ENCODE data around the gene RTBDN. TPM values are rescaled to one million over a fixed set of nuclear protein-coding genes. Genes with fewer than 3 reads are reported as not detected.

RTBDN gene
- total and polyA plus RNA-seq, 3 experiments from 2014 or later = not detected

GRCh38 chr19:12793290-12794195 lies 40.8 kb downstream of the RTBDN start:
- peak overlapping the region; percentile 96 for H3K4me3 ChIP-seq (ENCODE audit: low read length)
- H3K4me1 ChIP-seq (ENCODE audit: insufficient read depth, low read length) = peaks cover 42% of the 10 kb centered on the region
- H3K27ac ChIP-seq (ENCODE audit: low read depth, low read length) = peak overlapping the region; percentile 99
- Mint-ChIP-seq H3K9me3 (peaks cover 0 to 4% (median 2%) of the 10 kb centered on the region in 5 donors), H3K36me3 (peaks cover 0 to 25% (median 4%) of the 10 kb centered on the region in 3 donors), H3K4me1 (peaks cover 36 to 44% (median 41%) of the 10 kb centered on the region in 3 donors), H3K4me3 (peak overlapping the region; percentile 90 to 100 (median 96)), H3K27ac (peak overlapping the region; percentile 91 to 100 (median 99)), H3K27me3 (peaks cover 0 to 31% of the 10 kb centered on the region in 2 donors)
- H3K36me3 ChIP-seq (ENCODE audit: insufficient read depth, low read length) = peaks cover 4% of the 10 kb centered on the region
- ChIA-PET CTCF (interaction anchor here (1.3 to 13.7 kb wide), 4 partner anchors 13 to 54 kb away, joined by 3 to 483 read pairs (median 166); partner anchors contain the start of genes HOOK2 and RNASEH2A), POLR2A (interaction anchor here (0.7 to 7.5 kb wide), 14 partner anchors 7 to 631 kb away, joined by 3 to 167 read pairs (median 4); partner anchors contain the start of genes CALR, GET3, PRDX2 and RNASEH2A)
- DNase-seq = peak; percentile 91 to 98 (median 95)
- no peaks in the 10 kb centered on the region for H3K9me3 ChIP-seq (ENCODE audit: low read length)
- no peaks in the 10 kb centered on the region for H3K27me3 ChIP-seq (ENCODE audit: insufficient read depth, low read length, poor library complexity, severe bottlenecking)

GRCh38 chr19:12792853-12793289 lies 41.5 kb downstream of the RTBDN start:
- ChIA-PET CTCF (interaction anchor here (1.0 to 13.7 kb wide), 5 partner anchors 14 to 90 kb away, joined by 3 to 483 read pairs (median 5); partner anchors contain the start of genes HOOK2 and RNASEH2A), POLR2A (interaction anchor here (0.6 to 7.5 kb wide), 20 partner anchors 8 to 729 kb away, joined by 3 to 167 read pairs (median 4); partner anchors contain the start of genes CALR, GCDH, GET3 and HOOK2)
- Histone ChIP-seq H3K27ac (ENCODE audit: low read depth, low read length) (peak overlapping the region; percentile 99), H3K4me1 (ENCODE audit: insufficient read depth, low read length) (peaks cover 44% of the 10 kb centered on the region), H3K9me3 (ENCODE audit: low read length) (no peaks in the 10 kb centered on the region), H3K36me3 (ENCODE audit: insufficient read depth, low read length) (peaks cover 4% of the 10 kb centered on the region), H3K27me3 (ENCODE audit: insufficient read depth, low read length, poor library complexity, severe bottlenecking) (no peaks in the 10 kb centered on the region), H3K4me3 (ENCODE audit: low read length) (peak overlapping the region; percentile 96)
- Mint-ChIP-seq H3K36me3 (peaks cover 0 to 25% (median 3%) of the 10 kb centered on the region in 3 donors), H3K9me3 (peaks cover 0 to 4% (median 2%) of the 10 kb centered on the region in 5 donors), H3K27me3 (peaks cover 0 to 31% of the 10 kb centered on the region in 2 donors), H3K4me3 (peak overlapping the region; percentile 90 to 100 (median 96)), H3K27ac (peak overlapping the region; percentile 91 to 100 (median 99)), H3K4me1 (peaks cover 36 to 51% (median 41%) of the 10 kb centered on the region in 3 donors)
- peak in 2 of 5 donors; percentile 58 for DNase-seq

- ChIA-PET POLR2A (interaction anchor here (0.5 to 7.5 kb wide), 24 partner anchors 9 to 1827 kb away, joined by 3 to 167 read pairs (median 5); partner anchors contain the start of genes CALR, GCDH, GET3 and HOOK2), CTCF (interaction anchor here (0.8 to 13.7 kb wide), 7 partner anchors 14 to 185 kb away, joined by 3 to 483 read pairs (median 3); partner anchors contain the start of genes HOOK2 and RNASEH2A)
- Histone ChIP-seq H3K4me1 (ENCODE audit: insufficient read depth, low read length) (peaks cover 44% of the 10 kb centered on the region), H3K27ac (ENCODE audit: low read depth, low read length) (peak overlapping the region; percentile 99), H3K9me3 (ENCODE audit: low read length) (no peaks in the 10 kb centered on the region), H3K4me3 (ENCODE audit: low read length) (peak overlapping the region; percentile 96), H3K27me3 (ENCODE audit: insufficient read depth, low read length, poor library complexity, severe bottlenecking) (no peaks in the 10 kb centered on the region), H3K36me3 (ENCODE audit: insufficient read depth, low read length) (peaks cover 4% of the 10 kb centered on the region)
- peaks cover 0 to 25% (median 3%) of the 10 kb centered on the region in 3 donors for H3K36me3 Mint-ChIP-seq
- peaks cover 0 to 31% of the 10 kb centered on the region in 2 donors for H3K27me3 Mint-ChIP-seq
- H3K27ac Mint-ChIP-seq = peak overlapping the region; percentile 91 to 100 (median 99)
- peaks cover 0 to 4% (median 2%) of the 10 kb centered on the region in 5 donors for H3K9me3 Mint-ChIP-seq
- H3K4me3 Mint-ChIP-seq = peak overlapping the region; percentile 90 to 100 (median 96)
- DNase-seq = peak; percentile 63 to 85 (median 69)
- peaks cover 36 to 51% (median 41%) of the 10 kb centered on the region in 3 donors for H3K4me1 Mint-ChIP-seq
Measured at GRCh38 chr19:12792051-12792852, 42.1 kb downstream of the RTBDN start.

GRCh38 chr19:12791345-12792050 lies 42.9 kb downstream of the RTBDN start, which contains the start of gene JUNB:
Gene JUNB (plus strand): TSS chr19:12791486. CDS start chr19:12791772, 286 bp downstream.
- Histone ChIP-seq H3K27me3 (ENCODE audit: insufficient read depth, low read length, poor library complexity, severe bottlenecking) (no peaks in the 10 kb centered on the region), H3K36me3 (ENCODE audit: insufficient read depth, low read length) (peaks cover 4% of the 10 kb centered on the region), H3K27ac (ENCODE audit: low read depth, low read length) (peak within 1 kb of the TSS; percentile 99), H3K4me3 (ENCODE audit: low read length) (peak within 1 kb of the TSS; percentile 96), H3K9me3 (ENCODE audit: low read length) (no peaks in the 10 kb centered on the region), H3K4me1 (ENCODE audit: insufficient read depth, low read length) (peaks cover 38% of the 10 kb centered on the region)
- Mint-ChIP-seq H3K9me3 (peaks cover 0 to 4% (median 2%) of the 10 kb centered on the region in 5 donors), H3K36me3 (peaks cover 0 to 23% (median 2%) of the 10 kb centered on the region in 3 donors), H3K27me3 (peaks cover 0 to 31% of the 10 kb centered on the region in 2 donors), H3K4me1 (peaks cover 35 to 50% (median 38%) of the 10 kb centered on the region in 3 donors), H3K4me3 (peak within 1 kb of the TSS; percentile 90 to 100 (median 96)), H3K27ac (peak within 1 kb of the TSS; percentile 91 to 100 (median 99))
- peak; percentile 94 to 99 (median 98) for DNase-seq
- ChIA-PET POLR2A (interaction anchor here (0.5 to 7.5 kb wide), 19 partner anchors 9 to 1827 kb away, joined by 3 to 167 read pairs (median 5); partner anchors contain the start of genes GCDH, HOOK2, RNASEH2A and SYCE2), CTCF (interaction anchor here (0.8 to 13.7 kb wide), 6 partner anchors 14 to 185 kb away, joined by 3 to 483 read pairs (median 3); partner anchors contain the start of gene HOOK2)

- peak overlapping the region; percentile 90 to 100 (median 96) for H3K4me3 Mint-ChIP-seq
- peak overlapping the region; percentile 91 to 100 (median 99) for H3K27ac Mint-ChIP-seq
- ChIA-PET POLR2A (interaction anchor here (0.5 to 7.5 kb wide), 15 partner anchors 8 to 1046 kb away, joined by 3 to 167 read pairs (median 5); partner anchors contain the start of genes GCDH, HOOK2, RNASEH2A and SYCE2), CTCF (interaction anchor here (0.8 to 13.7 kb wide), 5 partner anchors 14 to 186 kb away, joined by 3 to 483 read pairs (median 3); partner anchors contain the start of gene HOOK2)
- H3K4me1 ChIP-seq (ENCODE audit: insufficient read depth, low read length) = peaks cover 38% of the 10 kb centered on the region
- H3K4me1 Mint-ChIP-seq = peaks cover 28 to 43% (median 31%) of the 10 kb centered on the region in 3 donors
- H3K27ac ChIP-seq (ENCODE audit: low read depth, low read length) = peak overlapping the region; percentile 99
- peaks cover 4% of the 10 kb centered on the region for H3K36me3 ChIP-seq (ENCODE audit: insufficient read depth, low read length)
- H3K27me3 ChIP-seq (ENCODE audit: insufficient read depth, low read length, poor library complexity, severe bottlenecking) = no peaks in the 10 kb centered on the region
- no peak for DNase-seq
- H3K9me3 Mint-ChIP-seq = peaks cover 0 to 4% (median 2%) of the 10 kb centered on the region in 5 donors
- peaks cover 0 to 22% (median 2%) of the 10 kb centered on the region in 3 donors for H3K36me3 Mint-ChIP-seq
- H3K4me3 ChIP-seq (ENCODE audit: low read length) = peak overlapping the region; percentile 92
- H3K9me3 ChIP-seq (ENCODE audit: low read length) = no peaks in the 10 kb centered on the region
- H3K27me3 Mint-ChIP-seq = peaks cover 0 to 30% of the 10 kb centered on the region in 2 donors
Measured at GRCh38 chr19:12790628-12791344, 43.6 kb downstream of the RTBDN start.

All from CD8-positive, alpha-beta memory T cell (primary cell).